Inflammatory macrophage (primary cell): ENCODE data around the gene AMZ1.

Experiments
- DNase-seq, 2 donors: peaks; one replicate each; pipeline ENCODE4 v3.0.0-alpha.2; 2020 to 2022

Gene AMZ1

DNA sequence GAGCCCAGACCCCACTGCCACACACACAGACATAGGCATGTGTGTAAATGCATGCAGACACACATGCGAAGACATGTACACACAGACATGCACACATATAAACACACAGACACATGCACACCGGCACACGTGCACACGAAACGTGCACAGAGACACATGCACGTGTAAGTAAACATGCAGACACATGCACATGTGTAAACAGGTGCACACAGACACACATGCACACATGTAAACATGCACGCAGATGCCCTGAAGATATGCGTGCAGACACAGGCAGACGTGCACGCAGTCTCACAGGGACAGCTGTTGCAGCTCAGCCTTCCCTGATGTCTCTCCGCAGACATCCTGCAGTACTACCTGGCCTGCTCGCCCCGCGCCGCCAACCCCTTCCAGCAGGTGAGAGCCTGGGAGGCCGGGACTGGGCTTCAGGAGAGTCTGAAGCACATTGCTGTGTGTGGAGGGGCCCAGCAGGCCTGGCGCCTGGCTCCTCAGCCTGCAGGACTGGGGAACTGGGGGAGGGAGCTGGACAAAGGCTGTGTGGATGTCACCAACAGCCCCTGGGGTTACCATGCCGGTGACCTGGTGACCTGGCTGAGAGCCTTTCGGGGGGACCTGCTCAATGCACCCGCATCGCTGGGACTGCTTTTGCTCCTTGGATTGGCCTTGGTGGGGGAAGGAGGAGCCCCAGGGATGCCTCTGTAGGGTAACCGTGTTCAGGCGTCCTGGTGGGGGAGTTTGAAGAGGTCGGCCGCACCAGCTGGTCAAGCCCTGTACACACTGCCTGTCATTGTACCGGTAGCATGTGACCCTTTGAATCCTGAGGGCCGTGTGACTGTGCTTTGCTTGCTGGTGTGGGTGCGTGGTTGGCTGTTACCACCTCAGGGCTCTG, 35.9 kb upstream of the AMZ1 start:
- DNase-seq: no peak

DNA sequence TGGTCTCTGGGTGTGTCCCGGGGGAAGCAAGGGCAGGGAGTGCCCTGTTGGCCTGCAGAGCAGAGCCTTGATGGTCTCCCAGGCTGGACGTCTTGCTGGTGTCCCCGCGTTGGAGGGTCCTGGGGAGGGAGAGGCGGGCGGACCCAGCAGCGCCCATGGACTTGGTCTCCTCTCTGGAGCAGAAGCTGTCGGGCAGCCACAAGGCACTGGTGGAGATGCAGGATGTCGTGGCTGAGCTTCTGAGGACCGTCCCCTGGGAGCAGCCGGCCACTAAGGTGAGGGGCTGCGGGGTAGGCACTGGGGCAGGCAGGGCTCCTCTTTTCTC, 35.3 kb upstream of the AMZ1 start:
- no peak for DNase-seq

DNA sequence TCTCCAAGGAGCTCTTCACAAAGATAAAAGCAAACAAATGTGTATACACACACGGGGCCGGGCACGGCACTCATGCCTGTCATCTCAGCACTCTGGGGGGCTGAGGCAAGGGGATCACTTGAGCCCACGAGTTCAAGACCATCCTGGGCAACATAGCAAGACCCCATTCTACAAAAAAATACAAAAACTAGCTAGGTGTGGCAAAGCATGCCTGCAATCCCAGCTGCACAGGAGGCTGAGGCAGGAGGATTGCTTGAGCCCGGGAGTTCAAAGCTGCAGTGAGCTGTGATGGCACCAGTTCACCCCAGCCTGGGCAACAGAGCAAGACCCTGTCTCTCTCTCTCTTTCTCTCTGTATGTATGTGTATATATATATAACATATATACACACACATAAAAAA, 33.9 kb upstream of the AMZ1 start:
- DNase-seq: no peak

DNA sequence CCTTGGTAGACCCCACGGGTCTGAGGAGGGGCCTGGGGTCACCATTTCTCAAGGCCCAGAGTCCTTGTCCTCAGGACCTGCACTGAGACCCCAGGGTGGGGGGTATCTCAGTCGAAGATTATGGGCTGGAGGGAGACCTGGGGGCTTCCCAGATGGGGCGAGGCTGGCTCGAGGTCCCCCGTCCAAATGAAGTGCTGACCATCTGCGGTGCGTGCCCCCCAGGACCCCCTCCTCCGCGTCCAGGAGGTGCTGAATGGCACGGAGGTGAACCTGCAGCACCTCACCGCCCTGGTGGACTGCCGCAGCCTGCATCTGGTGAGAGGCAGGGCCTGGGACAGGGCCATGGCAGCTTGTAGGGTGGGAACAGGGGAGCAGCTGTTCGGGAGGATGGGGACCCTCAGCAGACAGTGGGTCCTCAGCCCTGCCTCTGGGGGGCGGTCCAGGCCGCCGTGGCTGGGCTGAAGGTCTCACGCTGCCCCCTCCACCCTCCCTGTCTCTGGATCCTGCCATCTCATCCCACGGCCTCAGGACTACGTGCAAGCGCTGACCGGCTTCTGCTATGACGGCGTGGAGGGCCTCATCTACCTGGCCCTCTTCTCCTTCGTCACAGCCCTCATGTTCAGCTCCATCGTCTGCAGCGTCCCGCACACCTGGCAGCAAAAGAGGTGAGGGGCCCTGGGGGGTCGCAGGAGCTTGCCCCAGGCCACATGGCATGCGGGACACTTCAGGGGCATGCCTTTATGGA, 32.0 kb upstream of the AMZ1 start:
- DNase-seq: no peak

DNA sequence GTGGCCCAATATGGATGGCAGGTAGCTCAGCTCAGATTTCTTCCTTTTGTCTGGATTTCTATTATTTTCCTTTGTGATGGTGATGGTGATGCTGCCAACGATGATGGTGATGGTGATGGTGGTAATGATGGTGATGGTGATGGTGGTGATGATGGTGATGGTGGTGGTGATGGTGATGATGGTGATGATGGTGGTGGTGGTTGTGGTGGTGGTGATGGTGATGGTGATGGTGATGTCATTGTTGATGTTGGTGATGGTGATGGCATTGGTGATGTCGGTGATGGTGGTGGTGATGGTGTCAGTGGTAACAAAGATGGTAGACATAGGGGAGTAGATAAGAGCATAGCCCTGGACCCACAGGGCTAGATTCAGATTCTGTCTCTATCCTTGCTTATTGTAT, 30.8 kb upstream of the AMZ1 start:
- no peak for DNase-seq

DNA sequence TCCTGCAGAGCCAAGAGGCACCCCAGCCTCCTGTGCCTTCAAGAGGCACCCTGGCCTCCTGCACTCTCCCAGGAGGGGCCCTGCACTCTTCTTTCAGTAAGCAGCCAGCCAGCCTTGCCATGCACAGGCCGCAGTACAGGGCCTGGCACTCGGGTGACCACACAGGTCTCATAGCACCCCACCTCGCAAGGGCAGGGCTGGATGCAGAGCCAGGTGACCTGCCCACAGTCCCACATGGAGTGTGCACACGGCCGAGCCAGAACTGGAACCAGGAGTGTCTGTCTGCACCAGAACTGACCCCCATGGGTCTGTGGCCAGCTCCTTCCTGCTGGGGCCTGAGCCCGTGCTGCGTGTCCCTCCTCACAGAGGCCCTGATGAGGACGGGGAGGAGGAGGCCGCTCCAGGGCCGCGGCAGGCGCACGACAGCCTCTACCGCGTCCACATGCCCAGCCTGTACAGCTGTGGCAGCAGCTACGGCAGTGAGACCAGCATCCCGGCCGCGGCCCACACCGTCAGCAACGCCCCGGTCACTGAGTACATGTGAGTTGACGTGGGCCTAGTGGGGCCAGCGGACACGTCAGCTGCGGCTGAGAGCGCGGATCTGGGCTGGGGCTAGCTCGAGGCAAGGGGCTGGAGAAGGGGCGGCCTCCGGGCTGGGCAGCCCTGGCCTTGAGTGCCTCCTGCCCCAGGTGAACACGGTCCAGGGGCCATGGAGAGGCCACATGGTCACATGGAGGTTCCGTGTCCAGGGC, 29.9 kb upstream of the AMZ1 start:
- DNase-seq: no peak

DNA sequence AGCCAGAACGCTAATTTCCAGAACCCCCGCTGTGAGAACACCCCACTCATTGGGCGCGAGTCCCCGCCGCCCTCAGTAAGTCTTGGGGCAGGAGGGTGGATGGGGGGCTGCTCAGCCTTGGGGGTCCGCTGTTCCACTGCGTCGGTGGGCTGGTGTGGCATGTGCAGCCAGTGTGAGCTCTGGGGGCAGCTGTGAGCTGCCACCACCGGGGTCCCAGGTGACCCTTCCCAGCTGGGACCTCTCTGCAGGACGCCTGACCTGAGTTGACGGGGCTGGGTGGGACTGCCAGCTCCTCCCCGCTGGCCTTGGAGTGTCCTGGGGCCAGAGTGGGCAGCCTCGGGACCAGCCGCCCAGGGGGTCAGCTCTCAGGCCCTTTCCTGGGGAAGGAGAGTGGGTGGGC, 29.1 kb upstream of the AMZ1 start:
- DNase-seq: no peak

DNA sequence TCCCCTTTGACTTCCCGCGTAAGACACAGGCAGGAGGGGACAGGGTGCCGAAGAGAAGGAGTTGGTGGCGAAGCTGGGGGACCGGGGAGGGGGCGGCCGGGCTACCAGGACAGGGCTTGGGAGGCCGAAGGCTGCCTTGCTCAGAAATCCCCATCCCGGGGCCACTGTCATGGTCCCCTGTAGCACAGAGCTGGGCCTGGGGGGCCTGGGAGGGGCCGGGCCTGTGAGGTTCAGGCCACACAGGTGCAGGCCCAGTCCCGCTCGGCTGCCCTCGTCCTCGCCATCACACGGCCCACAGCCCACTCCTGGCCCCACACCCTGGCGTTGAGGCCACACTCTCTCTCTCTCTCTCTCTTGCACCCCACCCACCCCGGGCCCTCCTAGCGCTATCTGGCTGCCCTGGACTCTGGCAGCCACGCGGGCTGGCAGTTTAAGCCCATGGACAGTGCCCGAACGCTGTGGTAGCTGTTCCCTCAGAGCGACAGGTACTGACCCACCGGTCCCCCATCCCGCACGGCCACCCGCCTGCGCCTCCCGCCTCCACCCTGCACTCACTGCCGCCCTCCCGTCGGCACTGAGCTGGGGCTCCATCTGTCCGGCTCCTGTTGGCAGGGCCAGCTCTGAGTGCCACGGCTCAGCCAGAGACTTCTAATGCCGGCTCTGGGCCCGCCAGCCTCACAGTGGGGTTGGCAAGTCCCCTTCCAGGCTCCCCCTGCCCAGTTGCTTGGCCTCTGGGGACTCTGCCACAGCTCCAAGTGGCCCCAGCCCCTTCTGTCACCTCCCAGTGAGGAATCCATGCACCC, 28.2 kb upstream of the AMZ1 start:
- no peak for DNase-seq

DNA sequence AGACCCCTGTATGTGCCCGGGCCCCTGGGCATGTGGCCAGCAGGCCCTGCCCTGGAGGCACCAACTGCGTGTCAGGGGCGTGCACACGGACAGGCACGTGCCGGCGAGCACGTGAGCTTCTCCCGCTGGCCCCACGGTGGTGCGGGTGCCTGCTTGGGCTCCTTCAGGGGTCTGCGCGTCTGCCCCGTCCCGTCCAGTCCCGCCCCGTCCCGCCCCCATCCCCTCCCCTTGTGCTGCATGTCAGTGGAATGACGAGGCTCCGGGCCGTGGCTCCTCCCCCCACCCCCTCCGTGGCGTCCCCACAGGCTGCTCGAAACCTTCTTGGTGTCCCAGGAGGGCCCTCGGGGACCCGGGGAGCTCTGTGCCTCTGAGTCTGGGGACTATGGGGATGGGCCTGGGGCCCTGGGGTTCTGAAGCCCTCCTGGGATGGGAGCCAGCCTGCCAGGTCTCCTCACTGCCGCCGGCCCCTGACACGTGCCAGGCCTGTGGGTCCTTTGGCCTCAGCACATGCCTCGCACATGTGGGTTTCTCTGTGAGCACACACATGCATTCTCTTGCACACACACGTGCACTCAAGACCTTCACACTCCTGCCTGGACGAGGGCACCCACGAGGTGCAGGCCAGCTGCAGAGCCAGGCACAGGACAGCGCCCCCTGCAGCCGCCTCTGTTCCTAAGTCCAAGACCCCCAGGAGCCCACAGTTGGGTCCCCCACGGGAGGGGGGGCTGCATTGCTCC, 27.5 kb upstream of the AMZ1 start:
- DNase-seq: no peak

DNA sequence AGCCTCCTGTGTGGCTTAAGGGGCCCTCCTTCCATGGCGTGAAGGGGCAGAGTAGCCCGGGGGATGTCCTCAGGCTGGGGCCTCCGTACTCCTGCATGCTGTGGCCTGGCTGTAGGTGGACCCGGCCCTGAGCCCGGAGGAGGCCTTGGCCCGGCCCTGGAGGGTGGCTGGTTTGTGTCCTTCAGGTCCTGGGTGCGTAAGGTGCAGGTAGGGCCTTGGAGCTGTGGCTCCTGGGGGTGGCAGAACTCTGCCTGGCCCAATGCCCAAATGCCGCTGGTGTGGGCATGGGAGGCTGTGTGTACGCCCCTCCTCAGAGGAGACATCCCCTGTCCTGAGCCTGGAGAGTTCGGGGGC, 26.9 kb upstream of the AMZ1 start:
- no peak for DNase-seq

DNA sequence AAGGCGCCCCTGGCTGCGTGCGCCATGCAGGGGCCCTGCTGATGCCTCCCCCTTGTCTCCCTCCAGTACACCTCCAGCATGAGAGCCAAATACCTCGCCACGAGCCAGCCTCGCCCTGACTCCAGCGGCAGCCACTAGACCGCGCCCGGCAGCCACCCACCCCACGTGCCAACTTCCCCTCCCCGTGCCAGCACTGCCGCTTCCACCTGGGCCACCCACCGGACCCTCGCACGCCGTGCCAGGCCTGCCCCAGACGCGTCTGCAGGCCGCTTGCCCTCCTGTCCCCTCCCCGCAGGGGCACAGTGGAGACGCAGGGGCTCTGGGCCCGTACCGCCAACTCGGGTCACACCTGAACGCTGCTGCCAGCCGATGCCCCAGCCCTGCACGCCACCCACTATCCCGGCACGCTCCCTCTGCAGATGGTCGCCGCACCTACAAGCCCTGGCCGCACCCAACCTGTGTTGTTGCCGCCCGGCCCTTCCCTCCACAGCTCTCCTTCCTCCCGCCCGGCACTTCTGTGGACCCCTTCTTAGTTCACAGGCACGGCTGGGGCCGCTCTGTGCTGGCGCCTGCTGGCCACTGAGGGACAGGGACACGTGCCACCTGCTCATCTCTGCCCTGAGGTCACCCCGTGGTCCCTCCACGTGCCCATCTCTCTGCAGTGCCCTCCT, 26.3 kb upstream of the AMZ1 start:
- DNase-seq: no peak

DNA sequence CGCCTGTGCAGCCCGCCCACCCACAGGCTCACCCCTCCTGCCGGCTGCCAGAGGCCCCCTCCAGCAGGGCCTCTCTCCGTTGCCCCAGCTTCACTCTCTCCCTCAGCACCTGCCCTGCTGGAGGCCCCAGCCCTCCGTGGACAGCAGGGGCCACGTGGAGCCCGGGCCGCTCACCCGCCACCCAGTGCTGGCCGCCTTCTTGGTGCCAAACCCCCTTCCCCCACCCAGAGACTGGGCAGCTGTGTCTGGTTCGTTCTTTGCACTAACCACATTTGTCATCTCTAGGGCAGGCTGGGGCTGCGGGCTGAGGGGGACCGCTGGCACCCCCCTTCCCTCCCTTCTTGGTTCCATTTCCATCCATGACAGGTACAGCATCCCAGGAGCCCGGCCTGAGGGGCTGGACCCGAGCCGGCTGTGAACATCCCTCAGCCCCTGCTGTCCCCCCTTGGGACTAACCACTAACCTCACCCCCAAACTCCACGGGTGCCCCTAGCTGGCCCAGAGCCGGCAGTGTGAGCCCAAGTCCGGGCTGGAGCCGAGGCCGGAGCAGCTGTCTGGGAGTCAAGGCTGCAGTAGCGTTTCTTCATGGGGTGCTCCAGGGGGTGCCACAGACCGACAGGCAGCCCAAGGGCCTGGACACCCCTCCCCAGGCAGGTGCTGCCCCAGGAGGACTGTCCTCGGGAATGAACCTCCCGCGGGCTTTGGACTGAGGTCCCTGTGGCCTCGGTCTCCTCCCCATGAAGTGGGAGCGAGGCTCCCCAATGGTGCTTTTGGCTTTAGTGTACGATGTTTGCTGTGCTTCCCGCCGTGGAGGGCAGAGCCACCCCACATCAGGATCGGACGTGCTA, 25.5 kb upstream of the AMZ1 start:
- no peak for DNase-seq

DNA sequence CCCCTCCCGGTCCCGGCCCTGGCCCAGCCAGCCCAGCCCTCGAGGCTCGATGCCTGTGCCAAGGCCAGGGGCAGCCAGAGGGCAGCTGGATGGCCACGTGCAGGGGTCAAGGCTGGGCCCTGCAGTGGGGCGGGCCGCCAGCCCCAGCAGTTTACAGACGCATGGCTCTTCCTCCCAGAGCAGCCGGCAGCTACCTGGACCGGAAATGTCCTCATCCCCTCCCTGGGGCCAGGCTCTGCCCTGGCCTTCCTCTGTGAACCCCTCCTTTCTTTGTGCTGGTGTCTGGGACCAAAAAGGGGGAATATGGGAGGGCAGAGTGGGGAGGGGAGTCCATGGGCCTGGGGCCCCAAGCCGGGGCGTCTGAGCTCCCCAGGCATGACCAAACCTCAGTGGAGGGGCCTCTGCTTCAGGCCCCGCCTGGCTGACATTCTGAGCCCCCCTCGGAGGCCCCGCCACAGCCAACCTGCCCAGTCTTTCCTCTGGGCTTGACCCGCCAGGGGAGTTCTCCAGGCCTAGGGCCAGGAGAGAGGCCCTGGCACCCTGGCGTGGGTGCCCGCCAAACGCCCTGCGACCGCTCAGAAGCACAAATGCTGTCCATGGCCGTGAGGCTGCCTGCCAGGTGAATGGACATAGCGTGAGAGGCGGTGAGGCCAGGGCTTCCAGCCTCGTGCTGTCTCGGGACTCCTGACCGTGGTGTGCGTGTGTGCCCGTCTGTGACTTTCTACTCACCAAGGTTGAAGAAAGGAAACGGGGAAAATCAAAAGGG, 24.7 kb upstream of the AMZ1 start:
- no peak for DNase-seq

DNA sequence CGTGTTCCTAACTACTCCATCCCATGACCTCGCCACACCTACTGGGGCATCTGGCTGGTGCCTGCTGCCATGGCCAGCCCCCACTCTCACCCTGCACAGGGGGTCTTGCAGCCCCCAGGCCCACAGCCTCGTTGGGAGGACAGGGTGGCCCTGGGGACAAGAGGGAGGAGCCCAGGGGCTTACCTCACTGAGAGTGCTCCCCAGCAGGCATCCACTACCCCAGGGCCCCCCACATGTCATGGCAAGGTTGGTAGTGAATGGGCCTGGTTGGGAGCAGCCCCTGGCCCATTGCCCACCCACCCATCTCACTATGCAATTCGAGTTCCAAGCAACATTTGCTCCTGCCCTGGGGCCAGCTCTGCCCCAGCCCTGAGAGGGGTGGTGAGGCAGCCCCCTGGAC, 24.0 kb upstream of the AMZ1 start:
- DNase-seq: no peak

DNA sequence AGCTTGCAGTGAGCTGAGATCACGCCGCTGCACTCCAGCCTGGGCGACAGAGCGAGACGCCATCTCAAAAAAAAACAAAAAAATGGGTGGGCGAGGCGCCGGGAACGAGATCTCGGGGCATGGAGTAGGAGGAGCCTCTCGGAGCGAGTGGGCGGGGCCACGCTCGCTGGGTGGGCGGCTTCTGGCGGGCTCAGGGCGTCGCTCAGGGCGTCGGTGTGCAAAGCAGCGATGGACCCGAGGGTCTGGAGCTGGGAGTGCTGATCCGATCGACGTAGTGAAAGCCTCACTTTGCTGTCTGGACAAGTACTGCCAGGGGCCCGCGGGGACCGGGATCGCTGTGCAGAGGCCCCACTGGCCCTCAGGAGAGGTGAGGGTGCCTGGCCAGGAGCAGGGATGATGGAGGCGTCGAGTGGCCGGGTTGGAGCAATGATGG, 22.6 kb upstream of the AMZ1 start:
- no peak for DNase-seq

DNA sequence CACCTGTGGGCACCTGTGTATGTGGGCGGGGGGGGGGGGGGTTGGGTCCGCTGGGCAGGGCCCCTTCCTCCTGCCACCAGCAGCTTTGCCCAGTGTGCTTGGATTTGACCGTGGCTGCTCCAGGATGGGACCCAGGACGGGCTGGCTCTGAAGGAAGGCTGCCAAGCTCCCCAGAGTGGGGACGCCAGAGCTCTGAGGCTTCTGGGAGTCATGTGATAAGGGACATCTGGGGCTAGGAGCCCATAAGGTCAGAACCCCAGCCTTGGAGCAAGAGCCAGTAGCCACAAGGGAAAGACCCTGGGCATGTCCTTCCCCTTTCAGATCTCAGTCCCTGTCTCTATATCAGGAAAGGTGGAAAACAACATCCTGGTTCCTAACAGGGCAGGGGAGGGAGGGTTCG, 21.8 kb upstream of the AMZ1 start:
- DNase-seq: no peak

DNA sequence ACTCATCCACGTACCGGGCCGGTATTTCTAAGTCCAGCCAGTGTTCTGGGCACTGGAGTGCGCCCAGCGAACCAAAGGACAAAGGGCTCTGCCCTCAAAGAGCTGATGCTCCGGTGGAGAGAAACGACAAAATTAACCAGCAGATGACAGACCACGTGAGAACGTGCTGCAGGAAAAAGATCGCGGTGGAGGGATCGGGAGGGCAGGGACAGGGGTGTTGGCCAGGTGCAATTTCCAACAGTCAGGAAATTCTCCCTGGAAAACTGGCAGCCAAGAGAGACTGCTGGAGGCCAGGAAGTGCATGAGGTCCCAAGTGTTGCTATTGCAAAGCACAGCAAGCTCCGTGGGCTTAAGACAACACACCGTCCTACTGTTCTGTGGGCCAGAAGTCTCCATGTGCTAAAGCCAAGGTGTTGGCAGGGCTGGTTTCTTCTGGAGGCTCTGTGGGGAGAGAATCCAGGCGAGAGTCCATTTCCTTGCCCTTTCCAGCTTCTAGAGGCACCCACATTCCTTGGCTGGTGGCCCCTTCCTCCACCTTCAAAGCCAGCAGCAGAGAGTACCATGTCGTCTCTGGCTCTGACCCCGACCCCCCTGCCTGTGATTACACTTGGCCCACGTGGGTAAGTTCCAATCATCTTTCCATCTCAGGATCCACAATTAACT, 21.3 kb upstream of the AMZ1 start:
- no peak for DNase-seq

DNA sequence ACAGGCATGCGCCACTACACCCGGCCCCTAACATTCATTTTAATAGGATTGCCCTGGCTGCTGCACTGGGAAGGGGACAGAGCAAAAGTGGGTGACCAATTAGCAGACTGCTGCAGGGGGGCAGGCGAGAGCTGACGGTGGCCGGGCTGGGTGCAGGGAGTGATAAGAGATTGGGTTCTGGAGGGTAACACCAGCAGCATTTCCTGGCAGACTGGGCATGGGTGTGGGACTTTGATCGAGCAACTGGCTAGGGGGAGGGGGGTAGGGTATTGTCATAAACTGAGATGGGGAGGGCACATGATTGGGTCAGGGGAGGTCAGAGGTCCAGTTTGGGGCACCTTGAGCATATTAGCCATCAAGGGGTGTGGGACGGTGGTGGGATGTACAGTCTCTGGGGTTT, 20.2 kb upstream of the AMZ1 start:
- no peak for DNase-seq

DNA sequence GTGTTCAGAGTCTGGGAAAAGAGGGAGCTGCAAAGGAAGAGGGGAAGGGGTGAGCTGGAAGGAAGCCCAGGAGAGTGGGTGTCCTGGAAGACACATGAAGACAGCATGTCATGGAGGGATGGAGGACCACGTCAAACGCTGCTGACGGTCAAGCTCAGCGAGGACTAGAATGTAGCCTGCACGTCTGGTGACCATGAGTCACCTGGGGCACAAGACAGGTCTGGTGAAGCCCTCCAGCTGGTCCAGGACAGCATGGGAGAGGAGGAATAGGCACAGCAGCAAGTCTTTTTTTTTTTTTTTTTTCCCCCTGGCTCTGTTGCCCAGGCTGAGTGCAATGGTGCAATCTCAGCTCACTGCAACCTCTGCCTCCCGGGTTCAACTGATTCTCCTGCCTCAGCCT, 19.6 kb upstream of the AMZ1 start:
- DNase-seq: no peak
